K562 (cell line): Measurements from ENCODE around the gene GRM2.

Source experiments
- ATF6 ChIP-seq: sonication (generic); formaldehyde crosslinking; IDR thresholded peaks from 2 replicates; pipeline ENCODE4 v1.4.0; 2020; ENCODE audit warnings: mild to moderate bottlenecking, missing genetic modification reagents
- BCOR ChIP-seq: fragments of 450-650 bp; IDR thresholded peaks from 2 replicates; pipeline ENCODE4 v1.6.1; 2016
- CTBP1 ChIP-seq: fragments of 450-650 bp; IDR thresholded peaks from 2 replicates; pipeline ENCODE4 v1.6.1; 2016; ENCODE audit warnings: borderline replicate concordance
- EGR1 ChIP-seq: fragments of 450-650 bp; conservative IDR thresholded peaks from 2 replicates; pipeline ENCODE4 v1.6.1; 2017; ENCODE audit warnings: mild to moderate bottlenecking
- RBM15 ChIP-seq: fragments of 200-400 bp; formaldehyde crosslinking; IDR thresholded peaks from 2 replicates; pipeline ENCODE4 v1.6.1; 2018; ENCODE audit warnings: mild to moderate bottlenecking, low read length, moderate library complexity; ENCODE audit not compliant: insufficient read depth
- RUNX1 ChIP-seq: sonication (generic); IDR thresholded peaks from 2 replicates; pipeline ENCODE4 v1.6.1; 2016; ENCODE audit warnings: antibody characterized with exemption, low read depth
- SETDB1 ChIP-seq: IDR thresholded peaks from one replicate; pipeline ENCODE4 v1.6.1; 2012; ENCODE audit warnings: low read length, control low read depth, inconsistent platforms
- U2AF1 ChIP-seq: fragments of 200-400 bp; formaldehyde crosslinking; optimal IDR thresholded peaks from 2 replicates; pipeline ENCODE3; 2017; ENCODE audit warnings: mild to moderate bottlenecking, low read depth, low read length, moderate library complexity
- ZNF124 ChIP-seq: sonication (generic); formaldehyde crosslinking; IDR thresholded peaks from 2 replicates; pipeline ENCODE4 v1.8.1; 2022; ENCODE audit warnings: missing genetic modification reagents
- ZSCAN32 ChIP-seq: fragments of 450-650 bp; formaldehyde crosslinking; IDR thresholded peaks from 2 replicates; pipeline ENCODE4 v1.4.0; 2020; ENCODE audit warnings: mild to moderate bottlenecking, moderate library complexity

- TF ChIP-seq U2AF1: no peak
- no peak for TF ChIP-seq SETDB1
- TF ChIP-seq BCOR: no peak
- no peak for TF ChIP-seq RBM15
- TF ChIP-seq EGR1: no peak
- no peak for TF ChIP-seq ZNF124 (CRISPR knock-in tag)
- no peak for TF ChIP-seq CTBP1
- TF ChIP-seq ZSCAN32 (CRISPR knock-in tag): no peak
- no peak for TF ChIP-seq ATF6 (CRISPR knock-in tag)
- no peak for TF ChIP-seq RUNX1
Measured at GRCh38 chr3:51682526-51682925, 24.3 kb upstream of the GRM2 start.
